H9 (cell line): ENCODE results near the gene POLR3B. TPM values are rescaled to one million over a fixed set of nuclear protein-coding genes. Genes with fewer than 3 reads are reported as not detected.

ENCODE experiments used
- DNase-seq: peaks from one replicate; pipeline ENCODE4 v3.0.0-alpha.2; 2017
- H2AFZ ChIP-seq: one replicate; pipeline ENCODE4 v1.6.1; 2013; ENCODE audit warnings: mild to moderate bottlenecking, low read length, control low read depth, moderate library complexity
- H2AK5ac ChIP-seq: 2 replicates; pipeline ENCODE4 v1.6.1; 2013; ENCODE audit warnings: low read length, control low read depth, mixed read lengths; ENCODE audit not compliant: insufficient read length
- H2BK120ac ChIP-seq: one replicate; pipeline ENCODE4 v1.6.1; 2013; ENCODE audit warnings: low read depth, mild to moderate bottlenecking, low read length, control low read depth, inconsistent platforms; ENCODE audit not compliant: poor library complexity, severe bottlenecking
- H2BK12ac ChIP-seq: 2 replicates; pipeline ENCODE4 v1.6.1; 2013; ENCODE audit warnings: low read length, control low read depth, mixed read lengths, low read depth; ENCODE audit not compliant: insufficient read length
- H2BK15ac ChIP-seq: 2 replicates; pipeline ENCODE4 v1.6.1; 2013; ENCODE audit warnings: low read depth, low read length, control low read depth
- H2BK20ac ChIP-seq: one replicate; pipeline ENCODE4 v1.6.1; 2013; ENCODE audit warnings: low read depth, mild to moderate bottlenecking, low read length, control low read depth, inconsistent platforms; ENCODE audit not compliant: poor library complexity, severe bottlenecking
- H2BK5ac ChIP-seq: 2 replicates; pipeline ENCODE4 v1.6.1; 2013; ENCODE audit warnings: low read length, control low read depth, mixed read lengths; ENCODE audit not compliant: insufficient read length
- H3K14ac ChIP-seq: 2 replicates; pipeline ENCODE4 v1.6.1; 2013; ENCODE audit warnings: low read length, control low read depth; ENCODE audit not compliant: insufficient read depth
- H3K18ac ChIP-seq: 2 replicates; pipeline ENCODE4 v1.6.1; 2013; ENCODE audit warnings: low read depth, mild to moderate bottlenecking, mixed read lengths, low read length, control low read depth; ENCODE audit not compliant: insufficient read length
- H3K23ac ChIP-seq: 2 replicates; pipeline ENCODE4 v1.6.1; 2013; ENCODE audit warnings: low read length, control low read depth, mixed read lengths, low read depth; ENCODE audit not compliant: insufficient read length
- H3K23me2 ChIP-seq: 2 replicates; pipeline ENCODE4 v1.6.1; 2013; ENCODE audit warnings: low read depth, mild to moderate bottlenecking, mixed read lengths, low read length, control low read depth; ENCODE audit not compliant: insufficient read length, poor library complexity, severe bottlenecking
- H3K27ac ChIP-seq: 2 replicates; pipeline ENCODE4 v1.5.1; 2013; ENCODE audit warnings: low read length, control low read depth, mixed read lengths, low read depth; ENCODE audit not compliant: insufficient read length
- H3K27me3 ChIP-seq: 2 replicates; pipeline ENCODE4 v1.6.1; 2013; ENCODE audit warnings: low read length, control low read depth, inconsistent platforms; ENCODE audit not compliant: insufficient read depth
- H3K4ac ChIP-seq: 2 replicates; pipeline ENCODE4 v1.6.1; 2013; ENCODE audit warnings: low read depth, mild to moderate bottlenecking, control low read depth, inconsistent platforms, low read length, moderate library complexity
- H3K4me1 ChIP-seq: 2 replicates; pipeline ENCODE4 v1.6.1; 2013; ENCODE audit warnings: low read length, control low read depth, inconsistent platforms; ENCODE audit not compliant: insufficient read depth
- H3K4me2 ChIP-seq: 2 replicates; pipeline ENCODE4 v1.6.1; 2013; ENCODE audit warnings: low read length, control low read depth, mixed read lengths; ENCODE audit not compliant: insufficient read length, insufficient read depth
- H3K56ac ChIP-seq: 2 replicates; pipeline ENCODE4 v1.6.1; 2013; ENCODE audit warnings: low read depth, mild to moderate bottlenecking, mixed read lengths, low read length, control low read depth; ENCODE audit not compliant: insufficient read length
- H3K79me1 ChIP-seq: 2 replicates; pipeline ENCODE4 v1.6.1; 2013; ENCODE audit warnings: low read depth, mild to moderate bottlenecking, moderate library complexity, low read length, control low read depth, inconsistent platforms; ENCODE audit not compliant: insufficient read depth, poor library complexity, severe bottlenecking
- H3K79me2 ChIP-seq: 2 replicates; pipeline ENCODE4 v1.6.1; 2013; ENCODE audit warnings: low read length, control low read depth, inconsistent platforms; ENCODE audit not compliant: insufficient read depth
- H3K9ac ChIP-seq: 2 replicates; pipeline ENCODE4 v1.6.1; 2013; ENCODE audit warnings: low read length, control low read depth, mixed read lengths; ENCODE audit not compliant: insufficient read length; ENCODE audit errors: extremely low read depth
- H3K9me3 ChIP-seq: one replicate; pipeline ENCODE4 v1.6.1; 2013; ENCODE audit warnings: low read depth, low read length, inconsistent platforms; ENCODE audit not compliant: control insufficient read depth
- H3T11ph ChIP-seq: one replicate; pipeline ENCODE4 v1.6.1; 2013; ENCODE audit warnings: mild to moderate bottlenecking, low read length, control low read depth, inconsistent platforms
- H4K20me1 ChIP-seq: one replicate; pipeline ENCODE4 v1.6.1; 2013; ENCODE audit not compliant: control insufficient read depth, insufficient read length, insufficient read depth
- H4K5ac ChIP-seq: 2 replicates; pipeline ENCODE4 v1.6.1; 2013; ENCODE audit warnings: low read depth, mild to moderate bottlenecking, mixed read lengths, low read length, control low read depth; ENCODE audit not compliant: insufficient read length
- H4K8ac ChIP-seq: replicated peaks from 2 replicates; pipeline ENCODE4 v1.6.1; 2013; ENCODE audit warnings: low read length, control low read depth, mixed read lengths, low read depth; ENCODE audit not compliant: insufficient read length
- H4K91ac ChIP-seq: 2 replicates; pipeline ENCODE4 v1.6.1; 2013; ENCODE audit warnings: low read depth, mild to moderate bottlenecking, moderate library complexity, mixed read lengths, low read length, control low read depth; ENCODE audit not compliant: insufficient read length
- H3K27ac Mint-ChIP-seq, 3 experiments: 2 replicates in 2 of 3; 3 replicates in 1 of 3; pipeline ENCODE4 v1.8.0; 2020 to 2021; ENCODE audit warnings: mixed read lengths in 3 of 3, mild to moderate bottlenecking in 1 of 3, moderate library complexity in 1 of 3
- H3K27me3 Mint-ChIP-seq: 2 replicates; pipeline ENCODE4 v1.8.0; 2021; ENCODE audit warnings: low read depth, mild to moderate bottlenecking, moderate library complexity, mixed read lengths
- H3K36me3 Mint-ChIP-seq, 3 experiments: 2 replicates in 2 of 3; 3 replicates in 1 of 3; pipeline ENCODE4 v1.8.0; 2020 to 2021; ENCODE audit warnings: low read depth in 3 of 3, mixed read lengths in 3 of 3; ENCODE audit not compliant: insufficient read depth in 1 of 3
- H3K4me1 Mint-ChIP-seq, 2 experiments: 2 replicates each; pipeline ENCODE4 v1.8.0; 2020; ENCODE audit warnings: mixed read lengths in 2 of 2
- H3K4me3 Mint-ChIP-seq, 2 experiments: 2 replicates in 1 of 2; 3 replicates in 1 of 2; pipeline ENCODE4 v1.8.0; 2020 to 2021; ENCODE audit warnings: mild to moderate bottlenecking in 2 of 2, mixed read lengths in 2 of 2, moderate library complexity in 1 of 2
- H3K9me3 Mint-ChIP-seq, 2 experiments: 2 replicates in 1 of 2; 3 replicates in 1 of 2; pipeline ENCODE4 v1.8.0; 2020; ENCODE audit warnings: mild to moderate bottlenecking in 2 of 2, mixed read lengths in 2 of 2, moderate library complexity in 1 of 2
- CTCF ChIP-seq: fragments of 200-600 bp; sonication (generic); conservative IDR thresholded peaks from 3 replicates; pipeline ENCODE4 v1.8.0; 2021; ENCODE audit warnings: antibody characterized with exemption, mild to moderate bottlenecking
- WGBS: extraction: QIAGEN DNeasy Blood & Tissue Kit; methylation state at CpG from one replicate; pipeline ENCODE4 v1.1.7; 2013; ENCODE audit warnings: missing lambda C conversion rate, low lambda C conversion rate, mixed read lengths; ENCODE audit not compliant: insufficient read length; ENCODE audit errors: extremely low coverage; 5-methylcytosine and 5-hydroxymethylcytosine counted together
- total RNA-seq: library from RNA; stranded (reverse); gene quantifications from 2 replicates; pipeline ENCODE4 v1.2.1, GENCODE V29; 2021

The POLR3B gene
- total RNA-seq, 1 experiment from 2014 or later: 13.4 TPM

- no peak overlapping the region for H3K4ac ChIP-seq
- H3K4me1 Mint-ChIP-seq: peaks cover 5 to 8% of the 10 kb centered on the region in 2 experiments; a peak in 3 of 4 replicates
- no peaks in the 10 kb centered on the region for H3K9me3 Mint-ChIP-seq
- no peaks in the 10 kb centered on the region for H3K27me3 Mint-ChIP-seq
- no peak overlapping the region for H2BK5ac ChIP-seq
- H3K9ac ChIP-seq: no peak overlapping the region
- no peaks in the 10 kb centered on the region for H3K27me3 ChIP-seq
- no peak overlapping the region for H2BK12ac ChIP-seq
- H3K18ac ChIP-seq: no peak overlapping the region
- H4K8ac ChIP-seq: no peak overlapping the region
- H2AFZ ChIP-seq: no peak overlapping the region
- H3K23ac ChIP-seq: no peak overlapping the region
- no peak overlapping the region for H3K4me3 Mint-ChIP-seq
- H2BK15ac ChIP-seq: no peak overlapping the region
- no peak overlapping the region for H3K27ac ChIP-seq
- peaks cover 0 to 2% (median 0%) of the 10 kb centered on the region in 3 experiments; a peak in 1 of 7 replicates for H3K36me3 Mint-ChIP-seq
- no peak overlapping the region for H4K91ac ChIP-seq
- no peaks in the 10 kb centered on the region for H3K9me3 ChIP-seq
- no peak overlapping the region for H3K14ac ChIP-seq
- H3K56ac ChIP-seq: no peak overlapping the region
- no peak overlapping the region for H4K5ac ChIP-seq
- H2BK20ac ChIP-seq: no peak overlapping the region
- no peaks in the 10 kb centered on the region for H3K23me2 ChIP-seq
- no peaks in the 10 kb centered on the region for H3K4me1 ChIP-seq
- no peaks in the 10 kb centered on the region for H4K20me1 ChIP-seq
- no peak overlapping the region for H2AK5ac ChIP-seq
- H2BK120ac ChIP-seq: no peak overlapping the region
- H3K79me1 ChIP-seq: no peaks in the 10 kb centered on the region
- no peak overlapping the region for H3T11ph ChIP-seq
- H3K79me2 ChIP-seq: no peaks in the 10 kb centered on the region
- H3K27ac Mint-ChIP-seq: no peak overlapping the region
- H3K4me2 ChIP-seq: no peak overlapping the region
- WGBS: no CpG with 5 or more reads among the region's 1 CpG
- DNase-seq: no peak
- no peak for TF ChIP-seq CTCF
These were observed 55.0 kb downstream of the POLR3B start for GRCh38 chr12:106412563-106412962.
